GDM1 (cell line): Measurements from ENCODE around the gene PKD2L2.
A peak's percentile ranks its signal among the peaks of the same experiment; 100 is the strongest.
"Not testable (repeated sequence)": the region's sequence is repeated elsewhere in the genome, so short reads cannot be mapped to it uniquely, and the experiment has no call there.

Experiments
- DNase-seq: peaks from one replicate; lab custom pipeline; 2025; lab: John Stamatoyannopoulos, UW

The PKD2L2 gene

DNA sequence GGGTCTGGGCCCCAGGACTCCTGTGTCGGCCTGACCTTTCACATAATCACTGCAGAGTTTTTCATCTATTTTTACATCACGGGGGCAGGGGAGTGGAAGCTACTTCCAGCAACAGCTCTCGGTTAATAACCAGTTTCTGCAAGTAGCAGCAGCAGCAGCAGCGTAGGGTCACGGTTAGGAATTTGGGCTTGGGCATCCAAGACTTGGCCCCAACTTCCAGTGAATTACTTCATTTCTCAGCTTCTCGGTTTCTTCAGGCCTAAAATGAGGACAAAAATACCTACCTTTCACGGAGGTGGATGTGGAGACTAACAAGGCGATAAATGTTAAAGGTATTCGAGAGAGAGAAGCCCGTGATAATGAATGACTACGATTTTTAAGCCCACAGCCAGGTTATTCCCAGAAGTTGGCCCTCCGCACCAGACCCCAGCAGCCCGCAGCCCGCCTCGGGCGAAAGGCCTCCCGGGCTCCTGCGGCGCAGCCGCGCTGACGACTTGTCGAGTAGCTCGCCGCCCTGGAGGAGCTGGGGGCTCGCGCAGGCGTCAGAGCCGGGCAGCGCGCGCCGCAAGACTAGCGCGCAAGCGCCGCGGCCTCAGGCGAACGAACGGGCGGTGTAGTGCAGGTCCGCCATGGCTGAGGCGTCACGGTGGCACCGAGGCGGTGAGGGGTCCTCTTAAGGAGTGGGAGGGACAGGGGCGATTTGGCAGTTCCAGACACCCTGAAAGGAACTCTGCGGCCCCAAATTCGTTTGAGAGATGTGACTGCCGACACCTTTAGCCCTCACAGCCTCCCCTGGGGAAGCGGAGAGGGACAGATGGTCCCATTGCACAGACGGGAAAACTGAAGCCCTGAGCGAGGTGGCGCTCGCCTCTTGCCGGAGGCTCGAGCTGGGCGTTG, at the start of gene PKD2L2:
TSS of gene PKD2L2 (plus strand) at position 595 of the 897 bp plus-strand sequence. CDS start at position 630, 35 bp downstream.
- peak; percentile 91 for DNase-seq

DNA sequence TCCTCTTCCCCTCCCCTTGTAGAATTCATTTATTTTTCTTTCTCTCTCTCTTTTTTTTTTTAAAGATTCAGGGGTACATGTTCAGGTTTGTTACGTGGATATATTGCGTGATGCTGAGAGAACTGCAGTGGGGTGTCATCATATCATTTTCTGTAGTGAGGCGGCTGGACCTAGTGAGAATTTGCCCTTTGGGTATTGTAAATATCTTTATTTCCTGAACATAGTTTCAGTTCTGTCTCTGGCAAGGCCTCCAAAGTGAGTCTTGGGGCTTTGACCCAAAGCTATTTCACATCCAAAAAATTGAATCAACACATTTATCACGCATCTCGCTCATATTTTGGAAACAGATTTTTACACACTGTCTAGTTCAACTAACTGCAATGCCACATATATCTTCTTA, 47.0 kb upstream of the PKD2L2 start:
- DNase-seq: no peak

DNA sequence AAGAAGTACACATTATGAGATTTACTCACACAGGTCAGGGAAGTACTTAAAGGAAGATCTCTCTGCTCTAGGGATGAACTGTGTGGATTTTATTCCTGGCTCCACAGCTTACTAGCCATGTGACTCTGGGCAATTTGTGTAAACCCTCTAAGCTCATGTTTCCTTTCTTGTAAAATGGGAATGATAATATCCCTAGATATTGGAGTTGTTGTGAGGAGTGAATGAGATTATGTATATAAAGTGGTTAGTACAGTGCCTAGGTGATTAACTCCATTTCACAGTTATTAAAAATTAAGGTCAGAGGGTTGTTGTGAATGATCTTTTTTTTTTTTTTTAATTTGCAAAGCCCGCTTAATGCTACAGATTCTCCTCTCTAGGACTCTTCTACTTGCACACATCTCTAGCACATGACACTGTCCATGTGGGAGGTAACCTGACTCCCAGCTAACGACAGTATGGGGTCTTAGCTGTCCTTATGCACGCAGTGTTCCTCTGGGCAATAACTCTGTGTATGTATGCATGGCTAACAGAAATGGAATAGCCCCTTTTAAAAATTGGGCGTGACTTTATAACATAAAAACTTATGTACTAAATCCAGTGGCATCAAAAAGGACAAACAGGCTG, 45.5 kb upstream of the PKD2L2 start:
- DNase-seq: no peak

DNA sequence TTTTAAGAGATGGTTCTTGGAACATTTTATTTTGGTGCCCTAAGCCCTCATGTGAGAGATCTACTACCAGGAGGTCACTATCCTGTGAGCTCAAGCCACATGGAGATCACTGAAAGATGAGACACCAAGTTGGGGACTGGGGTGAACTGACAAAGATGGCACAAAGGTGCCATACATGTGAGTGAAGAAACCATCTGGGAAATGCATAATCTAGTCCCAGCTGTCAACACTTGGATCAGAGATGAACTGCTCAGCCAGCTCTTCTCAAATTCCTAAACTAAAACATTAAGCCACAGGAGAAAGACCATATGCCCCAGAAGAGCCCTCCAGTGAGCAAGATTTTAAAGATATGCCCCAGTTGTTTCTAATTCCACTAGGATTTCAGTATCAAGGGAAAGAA, 43.8 kb upstream of the PKD2L2 start:
- no peak for DNase-seq

DNA sequence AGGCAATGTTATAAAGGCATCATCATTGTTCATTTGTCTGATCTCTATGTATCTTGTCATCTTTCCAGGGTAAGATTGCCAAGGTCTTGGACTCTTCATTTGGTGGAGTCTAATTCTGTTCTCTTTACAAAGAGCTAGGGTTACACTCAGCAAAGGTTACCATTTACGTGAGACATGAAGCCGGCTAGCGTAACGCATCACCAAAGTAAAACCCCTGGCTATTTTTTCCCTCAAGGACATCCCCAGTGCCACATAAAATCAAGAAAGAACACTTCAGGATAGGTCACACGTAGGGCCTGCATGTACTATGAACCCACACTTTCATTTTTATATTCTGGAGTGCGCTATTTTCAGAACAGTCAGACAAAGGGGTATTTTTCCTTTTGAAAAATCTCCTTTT, 41.6 kb upstream of the PKD2L2 start:
- DNase-seq: no peak

DNA sequence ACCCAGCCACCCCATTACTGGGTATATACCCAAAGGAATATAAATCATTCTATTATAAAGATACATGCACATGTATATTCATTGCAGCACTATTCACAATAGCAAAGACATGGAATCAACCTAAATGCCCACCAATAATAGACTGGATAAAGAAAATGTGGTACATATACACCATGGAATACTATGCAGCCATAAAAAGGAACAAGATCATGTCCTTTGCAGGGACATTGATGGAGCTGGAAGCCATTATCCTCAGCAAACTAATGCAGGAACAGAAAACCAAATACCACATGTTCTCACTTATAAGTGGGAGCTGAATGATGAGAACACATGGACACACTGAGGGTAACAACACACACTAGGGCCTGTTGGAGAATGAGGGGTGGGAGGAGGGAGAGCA, 36.1 kb upstream of the PKD2L2 start:
- not testable (repeated sequence) for DNase-seq

DNA sequence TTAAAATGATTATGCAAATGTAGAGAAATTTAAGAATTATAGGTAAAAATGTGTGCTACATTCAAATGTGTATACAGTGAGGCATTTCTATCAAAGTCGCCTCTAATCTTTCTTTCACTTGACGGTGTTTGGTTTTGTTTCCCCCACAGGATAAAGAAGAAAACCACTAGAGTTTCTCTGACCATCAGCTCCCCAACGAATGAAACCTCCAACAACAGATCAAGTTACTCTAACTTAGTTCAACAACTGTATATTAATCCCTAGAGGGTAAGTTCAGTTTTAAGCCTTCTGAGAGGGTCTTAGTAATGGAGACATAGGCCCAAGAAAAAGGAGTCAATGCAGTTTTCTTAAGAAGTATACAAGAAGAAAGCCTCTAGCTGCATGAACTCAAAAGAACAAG, 33.1 kb upstream of the PKD2L2 start:
- DNase-seq: no peak

DNA sequence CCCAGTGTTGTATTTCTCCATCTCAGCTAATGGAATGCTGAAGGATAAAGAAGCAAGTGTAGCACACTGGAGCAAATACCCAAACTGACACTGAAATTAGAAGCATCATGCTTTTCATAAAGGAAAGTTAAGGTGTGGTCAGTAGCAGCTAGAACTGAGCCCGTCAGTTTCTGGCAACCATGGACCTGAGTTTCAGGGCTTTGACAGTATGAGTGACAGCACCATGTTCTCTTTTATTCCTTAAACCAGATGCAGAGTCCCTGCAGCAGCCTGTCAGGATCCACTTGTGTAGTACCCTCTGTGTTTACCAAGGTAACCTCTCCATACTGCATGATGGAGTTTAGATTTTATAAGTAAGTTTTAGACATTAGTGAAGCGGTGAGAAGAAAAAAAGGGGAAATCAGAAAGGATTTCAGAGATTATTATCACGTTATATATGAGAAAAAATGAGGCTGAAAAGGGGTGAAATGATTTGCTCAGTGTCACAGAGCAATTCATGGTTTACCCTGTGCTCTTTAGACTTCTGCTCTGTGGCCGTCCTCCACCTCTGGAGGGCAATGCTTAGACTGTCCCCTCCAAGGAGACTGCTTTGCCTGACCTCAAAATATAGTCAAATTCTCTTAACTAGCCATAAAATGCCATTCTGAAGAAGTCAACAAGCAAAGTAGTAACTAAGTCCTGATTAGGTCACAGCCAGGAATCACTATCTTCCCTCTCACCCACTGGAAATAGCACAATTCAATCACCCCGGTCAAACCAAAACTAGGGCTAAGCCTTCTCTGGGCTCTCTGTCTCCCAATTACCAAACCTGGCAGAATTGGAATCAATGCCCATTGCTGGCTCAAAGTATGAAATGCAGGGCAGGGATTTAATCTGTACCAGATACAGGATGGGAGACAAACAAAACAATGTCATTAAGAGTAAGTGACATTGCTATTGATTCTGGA, 32.1 kb upstream of the PKD2L2 start:
- DNase-seq: no peak

DNA sequence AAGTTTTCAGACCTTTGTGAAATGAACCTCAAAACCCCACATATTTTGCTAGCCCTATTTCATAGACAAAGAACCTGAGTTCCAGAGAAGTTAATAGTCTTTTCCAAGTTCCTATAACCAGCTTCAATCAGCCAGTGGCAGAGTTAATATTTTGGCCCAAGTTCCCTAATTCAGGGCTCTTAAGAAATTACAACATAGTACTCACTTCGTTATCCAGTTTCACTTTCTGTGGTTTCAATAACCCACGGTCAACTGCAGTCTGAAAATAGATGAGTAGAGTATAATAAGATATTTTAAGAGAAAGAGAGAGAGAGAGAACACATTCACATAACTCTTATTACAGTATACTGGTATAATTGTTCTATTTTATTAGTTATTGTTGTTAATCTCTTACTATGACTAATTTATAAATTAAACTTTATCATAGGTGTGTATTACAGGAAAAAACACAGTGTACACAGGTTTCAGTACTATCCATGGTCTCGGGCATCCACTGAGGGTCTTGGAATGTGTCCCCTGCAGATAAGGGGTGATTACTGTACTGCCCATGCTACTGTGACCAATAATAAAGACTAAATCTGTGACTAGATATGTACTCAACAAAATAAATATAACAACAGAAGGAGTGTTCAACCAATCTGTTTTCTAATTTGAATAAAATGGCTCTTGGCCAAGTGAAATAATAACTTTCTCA, 30.9 kb upstream of the PKD2L2 start:
- DNase-seq: peak; percentile 16

DNA sequence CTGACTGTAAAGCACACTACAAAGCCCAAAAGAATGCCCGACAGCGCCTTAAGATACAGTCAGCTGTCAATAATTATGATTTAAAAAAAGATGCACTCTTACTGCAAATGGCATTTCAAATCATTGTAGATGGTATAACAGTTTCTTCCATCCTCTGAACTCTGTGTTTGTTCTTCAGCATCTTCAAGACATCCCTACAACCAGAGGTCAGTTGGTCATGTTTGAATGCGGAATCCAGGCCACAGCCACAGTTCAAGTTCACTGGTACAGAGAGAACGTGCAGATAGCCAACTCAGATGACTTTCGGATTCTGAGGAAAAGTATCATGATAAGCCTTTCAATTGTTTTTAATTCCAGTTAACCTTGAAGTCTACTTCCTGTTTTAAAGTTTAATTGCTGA, 30.3 kb upstream of the PKD2L2 start:
- no peak for DNase-seq

DNA sequence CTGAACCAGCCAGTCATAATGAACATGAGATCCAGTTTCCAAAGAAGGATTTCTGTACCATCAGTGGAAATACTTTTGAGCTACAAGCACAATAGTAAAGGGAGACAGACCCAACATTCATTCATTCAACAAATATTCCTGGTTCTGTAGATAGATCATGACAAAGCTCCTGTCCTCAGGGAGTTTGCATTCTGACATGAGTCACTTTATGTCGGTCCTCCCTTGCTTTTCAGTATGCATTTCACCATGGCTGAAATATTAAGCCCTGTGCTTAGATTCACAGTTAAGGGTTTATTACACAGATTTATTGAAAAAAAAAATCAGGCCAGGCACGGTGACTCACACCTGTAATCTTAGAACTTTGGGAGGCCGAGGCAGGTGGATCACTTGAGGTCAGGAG, 27.0 kb upstream of the PKD2L2 start:
- DNase-seq: no peak

DNA sequence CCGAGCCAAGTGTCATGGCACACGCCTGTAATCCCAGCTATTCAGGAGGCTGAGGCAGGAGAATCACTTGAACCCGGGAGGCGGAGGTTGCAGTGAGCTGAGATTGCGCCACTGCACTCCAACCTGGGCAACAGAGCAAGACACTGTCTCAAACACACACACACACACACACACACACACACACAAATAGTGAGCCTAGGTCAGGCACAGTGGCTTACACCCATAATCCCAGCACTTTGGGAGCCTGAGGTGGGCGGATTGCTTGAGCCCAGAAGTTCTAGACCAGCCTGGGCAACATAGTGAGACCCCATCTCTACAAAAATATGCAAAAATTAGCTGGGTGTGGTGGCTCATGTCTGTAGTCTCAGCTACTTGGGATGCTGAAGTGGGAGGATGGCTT, 25.6 kb upstream of the PKD2L2 start:
- DNase-seq: not testable (repeated sequence)

DNA sequence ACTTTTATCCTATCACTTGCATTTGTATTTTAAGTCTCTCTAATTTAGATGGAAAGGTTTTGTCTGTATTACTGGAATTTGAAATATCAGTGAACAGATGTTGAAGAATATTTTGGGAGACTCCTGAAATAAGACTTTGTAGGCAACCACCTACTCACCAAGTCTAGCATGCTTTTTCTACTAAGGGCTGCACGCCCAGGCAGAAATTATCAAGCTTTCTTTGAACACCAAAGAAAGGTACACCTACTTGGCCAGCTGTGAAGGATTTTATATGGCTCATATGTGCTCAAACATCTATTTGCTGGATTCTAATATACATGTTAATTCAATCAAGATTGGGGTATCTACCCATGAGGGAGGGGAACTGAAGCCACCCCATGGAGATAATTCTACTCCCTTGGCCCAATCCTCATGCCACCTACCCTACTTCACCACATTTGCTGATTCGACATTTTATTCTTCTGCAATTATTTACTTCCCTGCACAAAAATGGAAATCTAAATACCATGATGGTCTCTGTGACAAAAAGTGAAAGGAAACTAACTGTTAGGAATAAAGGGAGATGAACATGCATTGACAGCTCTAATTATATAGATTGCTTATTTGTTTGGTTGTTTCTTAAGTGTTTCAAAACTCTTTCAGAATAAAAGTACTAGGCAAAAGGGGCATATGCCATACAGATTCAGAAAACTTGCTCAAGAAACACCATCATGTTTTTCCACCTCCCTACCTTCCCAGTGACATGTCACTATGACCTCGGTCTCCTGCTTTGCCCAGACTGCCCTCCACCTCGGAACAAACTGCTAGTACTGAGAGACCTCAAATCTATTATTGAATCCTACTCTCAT, 22.5 kb upstream of the PKD2L2 start:
- DNase-seq: no peak

DNA sequence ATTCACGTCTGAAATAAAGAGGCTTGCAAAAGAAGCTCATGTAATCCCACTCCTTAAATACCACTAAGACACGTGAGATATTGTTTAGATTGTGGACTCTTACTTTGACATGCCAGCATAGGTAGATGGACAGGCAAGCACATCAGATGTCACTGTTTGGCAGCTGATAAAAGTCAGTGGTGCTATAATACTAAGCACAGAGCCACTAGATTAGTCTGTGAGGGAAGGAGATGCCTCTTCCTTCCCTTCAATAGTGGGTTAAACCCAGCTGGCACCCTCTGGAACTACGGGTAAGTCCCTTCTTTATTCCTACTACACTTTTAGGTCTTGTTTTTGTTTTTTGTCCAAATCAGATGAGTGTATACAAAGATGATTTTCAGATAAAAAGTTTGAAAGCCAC, 21.6 kb upstream of the PKD2L2 start, which contains the start of gene MYOT:
TSS of gene MYOT (plus strand) at position 197 of the 400 bp plus-strand sequence. CDS start 2,792 bp downstream, outside the sequence.
- DNase-seq: no peak

DNA sequence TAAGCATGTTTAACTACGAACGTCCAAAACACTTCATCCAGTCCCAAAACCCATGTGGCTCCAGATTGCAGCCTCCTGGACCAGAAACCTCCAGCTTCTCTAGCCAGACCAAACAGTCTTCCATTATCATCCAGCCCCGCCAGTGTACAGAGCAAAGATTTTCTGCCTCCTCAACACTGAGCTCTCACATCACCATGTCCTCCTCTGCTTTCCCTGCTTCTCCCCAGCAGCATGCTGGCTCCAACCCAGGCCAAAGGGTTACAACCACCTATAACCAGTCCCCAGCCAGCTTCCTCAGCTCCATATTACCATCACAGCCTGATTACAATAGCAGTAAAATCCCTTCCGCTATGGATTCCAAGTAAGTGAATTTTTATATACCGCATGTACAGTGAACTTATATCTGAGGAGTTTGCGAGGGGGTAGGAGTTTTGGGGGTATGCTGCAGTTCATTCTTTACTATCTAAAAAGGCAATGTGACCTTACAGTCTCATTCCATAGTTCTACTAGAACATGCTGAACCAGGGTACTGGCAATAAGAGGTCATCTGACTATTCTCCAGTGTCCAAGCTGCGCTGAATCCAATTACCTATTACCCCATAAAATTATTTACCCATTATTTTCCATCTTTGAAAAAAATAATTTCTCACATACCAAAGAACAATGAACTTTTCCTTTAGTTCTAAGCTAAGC, 18.5 kb upstream of the PKD2L2 start:
- no peak for DNase-seq

DNA sequence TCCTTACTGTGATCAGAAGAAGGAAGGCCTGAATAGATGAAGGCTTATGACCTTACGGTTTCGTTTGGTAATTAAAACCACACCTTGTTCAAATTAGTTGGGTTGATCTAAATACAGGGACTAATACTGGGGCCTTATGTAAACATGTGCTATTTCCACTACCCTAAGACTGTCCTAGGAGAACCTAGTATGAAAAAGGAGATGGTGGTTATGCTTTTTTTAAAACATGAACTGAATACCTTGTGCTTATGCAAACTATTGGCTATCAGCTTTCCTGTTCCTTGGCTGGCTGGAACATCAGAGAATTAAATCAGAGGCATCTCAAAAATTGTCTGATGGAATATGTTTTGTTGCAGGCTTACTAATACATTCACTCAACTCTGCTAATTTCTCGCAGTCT, 17.7 kb upstream of the PKD2L2 start:
- DNase-seq: no peak

DNA sequence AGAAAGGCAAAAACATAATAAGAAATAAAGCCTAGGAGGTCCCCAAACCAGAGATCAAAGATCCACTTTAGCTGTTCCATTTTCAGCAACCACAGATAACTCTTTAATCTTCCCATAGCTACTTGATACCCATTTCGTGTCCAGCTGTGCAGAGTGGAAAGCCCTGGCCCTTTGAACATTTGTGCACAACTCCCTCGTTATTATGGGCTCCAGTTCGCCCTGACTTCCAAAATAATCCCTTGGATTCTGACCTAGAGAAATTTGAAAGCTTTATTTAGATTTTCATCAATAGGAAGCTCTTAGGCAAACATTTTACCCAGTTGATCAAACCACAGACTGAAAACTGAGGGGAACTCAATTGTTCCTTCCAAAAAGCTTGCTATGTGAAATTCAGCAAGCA, 16.8 kb upstream of the PKD2L2 start:
- no peak for DNase-seq

DNA sequence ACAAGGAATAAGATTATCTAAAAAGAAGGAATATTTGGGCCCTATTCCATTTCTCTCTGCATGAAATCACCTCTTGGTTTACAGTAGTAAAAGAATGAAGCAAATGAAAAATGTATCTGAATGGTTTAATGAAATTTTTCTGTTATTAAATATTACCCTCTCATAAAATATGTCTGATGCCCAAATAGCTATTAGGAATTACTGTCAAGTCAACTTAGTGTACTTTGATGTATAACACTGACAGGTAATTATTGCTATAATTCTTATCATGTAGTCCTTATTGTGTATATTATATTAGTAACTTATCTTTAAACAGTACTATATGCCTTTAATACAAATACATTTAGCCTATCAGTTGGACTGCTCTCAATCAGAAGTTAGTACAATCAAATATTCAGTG, 13.2 kb upstream of the PKD2L2 start:
- no peak for DNase-seq

DNA sequence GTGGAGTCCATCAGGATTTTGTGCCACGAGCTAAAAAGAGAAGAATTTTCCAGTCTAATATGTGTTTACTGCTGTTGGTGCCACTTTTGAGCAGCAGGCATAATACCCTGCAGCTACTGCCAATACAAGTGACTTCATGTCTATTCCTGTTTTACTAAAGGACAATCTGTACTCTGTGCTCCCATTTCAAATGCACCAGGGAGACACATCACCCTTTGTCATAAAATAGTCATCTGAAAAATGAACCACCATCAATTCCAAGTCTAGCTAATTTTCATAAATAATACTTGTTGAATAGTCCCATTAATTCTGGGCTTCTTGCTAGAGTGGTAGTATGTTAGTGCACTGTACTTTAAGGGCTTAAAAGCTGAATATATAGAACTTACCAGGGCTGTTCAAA, 8.9 kb upstream of the PKD2L2 start:
- no peak for DNase-seq

DNA sequence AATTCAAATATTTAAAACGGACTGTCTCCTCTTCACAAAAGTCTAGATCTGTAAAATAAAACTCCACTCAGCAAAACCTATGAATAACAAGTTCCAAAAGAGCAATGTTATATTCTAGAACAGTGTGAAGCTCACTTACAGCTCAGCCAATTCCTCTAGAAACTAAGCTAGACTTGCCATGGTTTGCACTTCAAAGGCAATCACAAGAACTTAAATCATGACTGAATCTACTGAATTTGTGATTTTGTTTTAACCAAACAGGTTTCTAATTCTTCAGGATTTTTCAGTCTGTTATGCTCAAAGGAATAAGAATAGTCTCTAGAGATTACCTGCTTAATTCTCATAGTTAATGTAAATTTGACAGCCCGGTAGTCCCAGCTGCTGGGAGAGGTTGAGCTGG, 1.4 kb upstream of the PKD2L2 start:
- DNase-seq: no peak
